IPS DF 6.9 (cell line): ENCODE results near the gene PRPF40B.

ENCODE experiments used
- DNase-seq: peaks from one replicate; pipeline ENCODE4 v3.0.0-alpha.2; 2013; ENCODE audit warnings: low read depth, low spot score
- H3K27ac ChIP-seq: one replicate; pipeline ENCODE4 v1.5.1; 2013; ENCODE audit warnings: low read length, control low read depth
- H3K27me3 ChIP-seq: 2 replicates; pipeline ENCODE4 v1.6.1; 2013; ENCODE audit warnings: mild to moderate bottlenecking, low read length; ENCODE audit not compliant: control insufficient read depth, insufficient read depth
- H3K36me3 ChIP-seq: 2 replicates; pipeline ENCODE4 v1.6.1; 2013; ENCODE audit warnings: low read length; ENCODE audit not compliant: control insufficient read depth, insufficient read depth
- H3K4me1 ChIP-seq: 2 replicates; pipeline ENCODE4 v1.6.1; 2013; ENCODE audit warnings: low read length; ENCODE audit not compliant: control insufficient read depth, insufficient read depth
- H3K4me3 ChIP-seq: 2 replicates; pipeline ENCODE4 v1.5.1; 2013; ENCODE audit warnings: mild to moderate bottlenecking, low read length
- H3K9me3 ChIP-seq: 2 replicates; pipeline ENCODE4 v1.6.1; 2013; ENCODE audit warnings: low read length, inconsistent platforms; ENCODE audit not compliant: control insufficient read depth, insufficient read depth
- WGBS: extraction: QIAGEN DNeasy Blood & Tissue Kit; methylation state at CpG from one replicate; pipeline ENCODE4 v1.1.7; 2013; ENCODE audit warnings: mixed read lengths, missing lambda C conversion rate; ENCODE audit not compliant: insufficient read length, insufficient coverage; 5-methylcytosine and 5-hydroxymethylcytosine counted together

PRPF40B gene

GRCh38 chr12:49648712-49649003 is 25.3 kb downstream of the PRPF40B start:
- no peak overlapping the region for H3K27ac ChIP-seq

GRCh38 chr12:49649445-49649844 is 26.1 kb downstream of the PRPF40B start:
- peaks cover 2% of the 10 kb centered on the region; the same call in 1 of the 2 replicates for H3K4me1 ChIP-seq
- H3K27me3 ChIP-seq = no peaks in the 10 kb centered on the region
- no peak for DNase-seq
- H3K27ac ChIP-seq = no peak overlapping the region
- no peaks in the 10 kb centered on the region for H3K9me3 ChIP-seq
- no CpG with 5 or more reads among the region's 11 CpGs for WGBS
- peaks cover 26% of the 10 kb centered on the region for H3K36me3 ChIP-seq
- no peak overlapping the region for H3K4me3 ChIP-seq

More at GRCh38 chr12:49648712-49649003, 25.3 kb downstream of the PRPF40B start:
- no peak for DNase-seq
- peaks cover 32% of the 10 kb centered on the region for H3K36me3 ChIP-seq
- no CpG with 5 or more reads among the region's 3 CpGs for WGBS
- no peak overlapping the region for H3K4me3 ChIP-seq
- peaks cover 2% of the 10 kb centered on the region; the same call in 1 of the 2 replicates for H3K4me1 ChIP-seq
- H3K9me3 ChIP-seq = no peaks in the 10 kb centered on the region
- H3K27me3 ChIP-seq = no peaks in the 10 kb centered on the region

- peaks cover 26% of the 10 kb centered on the region for H3K36me3 ChIP-seq
Measured at GRCh38 chr12:49649892-49650291, 26.5 kb downstream of the PRPF40B start.

GRCh38 chr12:49651855-49652254 is 28.5 kb downstream of the PRPF40B start:
- peaks cover 2% of the 10 kb centered on the region; the same call in 1 of the 2 replicates for H3K4me1 ChIP-seq
- no CpG with 5 or more reads among the region's 8 CpGs for WGBS
- DNase-seq = no peak
- no peak overlapping the region for H3K27ac ChIP-seq
- no peak overlapping the region for H3K4me3 ChIP-seq
- H3K27me3 ChIP-seq = no peaks in the 10 kb centered on the region
- H3K36me3 ChIP-seq = peaks cover 29% of the 10 kb centered on the region
- H3K9me3 ChIP-seq = no peaks in the 10 kb centered on the region

More at GRCh38 chr12:49649892-49650291, 26.5 kb downstream of the PRPF40B start:
- Histone ChIP-seq H3K27me3 (no peaks in the 10 kb centered on the region), H3K27ac (no peak overlapping the region), H3K9me3 (no peaks in the 10 kb centered on the region), H3K4me1 (peaks cover 2% of the 10 kb centered on the region; the same call in 1 of the 2 replicates), H3K4me3 (no peak overlapping the region)
- no peak for DNase-seq
- WGBS = no CpG with 5 or more reads among the region's 5 CpGs

GRCh38 chr12:49652921-49653520 is 29.7 kb downstream of the PRPF40B start:
- Histone ChIP-seq H3K4me1 (peaks cover 2% of the 10 kb centered on the region; the same call in 1 of the 2 replicates), H3K9me3 (no peaks in the 10 kb centered on the region), H3K4me3 (no peak overlapping the region), H3K36me3 (peaks cover 29% of the 10 kb centered on the region), H3K27ac (no peak overlapping the region), H3K27me3 (no peaks in the 10 kb centered on the region)
- no peak for DNase-seq
- WGBS = no CpG with 5 or more reads among the region's 4 CpGs

- Histone ChIP-seq H3K27me3 (no peaks in the 10 kb centered on the region), H3K4me1 (0 out of 2 replicates have a peak, but pooled peaks cover 2% of the 10 kb centered on the region), H3K27ac (no peak overlapping the region), H3K36me3 (peaks cover 22% of the 10 kb centered on the region), H3K9me3 (no peaks in the 10 kb centered on the region), H3K4me3 (no peak overlapping the region)
- no CpG with 5 or more reads among the region's 5 CpGs for WGBS
- no peak for DNase-seq
Measured at GRCh38 chr12:49654715-49655114, 31.4 kb downstream of the PRPF40B start.

GRCh38 chr12:49655595-49656236 is 32.4 kb downstream of the PRPF40B start:
- no CpG with 5 or more reads among the region's 2 CpGs for WGBS
- H3K4me3 ChIP-seq = no peak overlapping the region

GRCh38 chr12:49658276-49658675 is 34.9 kb downstream of the PRPF40B start:
- DNase-seq = no peak
- Histone ChIP-seq H3K27me3 (no peaks in the 10 kb centered on the region), H3K27ac (no peak overlapping the region), H3K4me3 (no peak overlapping the region), H3K9me3 (no peaks in the 10 kb centered on the region), H3K4me1 (peaks cover 2% of the 10 kb centered on the region; the same call in 1 of the 2 replicates), H3K36me3 (peaks cover 9% of the 10 kb centered on the region)
- no CpG with 5 or more reads among the region's 13 CpGs for WGBS

More at GRCh38 chr12:49655595-49656236, 32.4 kb downstream of the PRPF40B start:
- no peak for DNase-seq
- Histone ChIP-seq H3K36me3 (peaks cover 15% of the 10 kb centered on the region), H3K27me3 (no peaks in the 10 kb centered on the region), H3K9me3 (no peaks in the 10 kb centered on the region), H3K27ac (no peak overlapping the region), H3K4me1 (0 out of 2 replicates have a peak, but pooled peaks cover 2% of the 10 kb centered on the region)

- Histone ChIP-seq H3K27me3 (no peaks in the 10 kb centered on the region), H3K36me3 (peaks cover 10% of the 10 kb centered on the region; the same call in 1 of the 2 replicates), H3K4me1 (peaks cover 3% of the 10 kb centered on the region; the same call in 1 of the 2 replicates), H3K27ac (no peak overlapping the region), H3K9me3 (no peaks in the 10 kb centered on the region), H3K4me3 (no peak overlapping the region)
- no CpG with 5 or more reads among the region's 1 CpG for WGBS
- no peak for DNase-seq
Measured at GRCh38 chr12:49659753-49660152, 36.4 kb downstream of the PRPF40B start.

GRCh38 chr12:49661191-49661590 is 37.8 kb downstream of the PRPF40B start:
- H3K36me3 ChIP-seq = peaks cover 10% of the 10 kb centered on the region; the same call in 1 of the 2 replicates
- no peak overlapping the region for H3K27ac ChIP-seq
- WGBS = no CpG with 5 or more reads among the region's 3 CpGs
- no peaks in the 10 kb centered on the region for H3K9me3 ChIP-seq
- no peak overlapping the region for H3K4me3 ChIP-seq
- no peaks in the 10 kb centered on the region for H3K27me3 ChIP-seq
- DNase-seq = no peak
- peaks cover 3% of the 10 kb centered on the region; the same call in 1 of the 2 replicates for H3K4me1 ChIP-seq
